SU-DHL-6 (cell line): Measurements from ENCODE around the gene COCH.

Source experiments
- EZH2phosphoT487 ChIP-seq: fragments of 200-600 bp; sonication (generic), shearing (Covaris generic); conservative IDR thresholded peaks from 2 replicates; pipeline ENCODE4 v1.6.1; 2018; ENCODE audit warnings: mild to moderate bottlenecking, antibody characterized with exemption, low read length, moderate library complexity, mixed read lengths
- TF ChIP-seq, protein P1 (sequence below): fragments of 200-600 bp; sonication (generic); IDR thresholded peaks from one replicate; pipeline ENCODE4 v1.5.1; 2017; ENCODE audit warnings: antibody characterized with exemption, mild to moderate bottlenecking, low read length, moderate library complexity; ENCODE audit not compliant: insufficient read depth, poor library complexity, severe bottlenecking

DNA sequence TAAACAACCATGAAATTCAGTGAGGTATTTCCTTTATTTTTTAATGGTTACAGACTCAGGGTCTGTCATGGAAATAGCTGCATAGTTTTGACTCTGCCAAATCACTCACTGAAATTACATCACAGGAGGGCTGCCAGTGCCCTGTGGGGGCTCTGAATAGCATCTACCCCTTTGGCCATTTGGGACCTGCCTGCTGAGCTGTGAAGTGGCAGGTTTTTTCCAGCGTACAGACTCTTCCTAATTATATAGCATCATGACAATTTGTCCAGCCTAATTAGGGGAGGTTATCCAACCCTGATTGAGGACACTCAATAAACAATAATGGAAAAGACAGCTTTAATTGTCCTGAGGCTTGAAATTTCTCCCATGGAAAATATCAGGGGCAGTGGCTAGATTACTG is 1.8 kb upstream of the COCH start:
- TF ChIP-seq, protein P1, sequence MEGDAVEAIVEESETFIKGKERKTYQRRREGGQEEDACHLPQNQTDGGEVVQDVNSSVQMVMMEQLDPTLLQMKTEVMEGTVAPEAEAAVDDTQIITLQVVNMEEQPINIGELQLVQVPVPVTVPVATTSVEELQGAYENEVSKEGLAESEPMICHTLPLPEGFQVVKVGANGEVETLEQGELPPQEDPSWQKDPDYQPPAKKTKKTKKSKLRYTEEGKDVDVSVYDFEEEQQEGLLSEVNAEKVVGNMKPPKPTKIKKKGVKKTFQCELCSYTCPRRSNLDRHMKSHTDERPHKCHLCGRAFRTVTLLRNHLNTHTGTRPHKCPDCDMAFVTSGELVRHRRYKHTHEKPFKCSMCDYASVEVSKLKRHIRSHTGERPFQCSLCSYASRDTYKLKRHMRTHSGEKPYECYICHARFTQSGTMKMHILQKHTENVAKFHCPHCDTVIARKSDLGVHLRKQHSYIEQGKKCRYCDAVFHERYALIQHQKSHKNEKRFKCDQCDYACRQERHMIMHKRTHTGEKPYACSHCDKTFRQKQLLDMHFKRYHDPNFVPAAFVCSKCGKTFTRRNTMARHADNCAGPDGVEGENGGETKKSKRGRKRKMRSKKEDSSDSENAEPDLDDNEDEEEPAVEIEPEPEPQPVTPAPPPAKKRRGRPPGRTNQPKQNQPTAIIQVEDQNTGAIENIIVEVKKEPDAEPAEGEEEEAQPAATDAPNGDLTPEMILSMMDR: no peak
- TF ChIP-seq EZH2phosphoT487: no peak
